Right cardiac atrium (tissue), 5 donors: ENCODE data around the gene VPS41. TPM values are rescaled to one million over a fixed set of nuclear protein-coding genes. Genes with fewer than 3 reads are reported as not detected.
A peak's percentile ranks its signal among the peaks of the same experiment; 100 is the strongest.

Experiments used
- ATAC-seq, 2 donors: fragments of 200-7000 bp; cut with Tn5 transposase; one replicate each; pipeline versions ENCODE4 v1.8.0 to v1.9.1; 2020; ENCODE audit warnings: moderate library complexity in 2 of 2, mild to moderate bottlenecking in 1 of 2
- DNase-seq, 3 donors: peaks; one replicate each; pipeline ENCODE4 v3.0.0-alpha.2; 2020
- H3K27ac ChIP-seq: one replicate; pipeline ENCODE4 v1.5.1; 2013; ENCODE audit warnings: mild to moderate bottlenecking, low read length, control low read depth, moderate library complexity
- H3K27me3 ChIP-seq: one replicate; pipeline ENCODE4 v1.6.1; 2013; ENCODE audit not compliant: control insufficient read depth, insufficient read depth
- H3K4me1 ChIP-seq: one replicate; pipeline ENCODE4 v1.6.1; 2013; ENCODE audit warnings: low read length; ENCODE audit not compliant: control insufficient read depth, insufficient read depth
- H3K4me3 ChIP-seq: one replicate; pipeline ENCODE4 v1.5.1; 2013; ENCODE audit warnings: low read length, control low read depth
- H3K9me3 ChIP-seq: one replicate; pipeline ENCODE4 v1.6.1; 2013; ENCODE audit warnings: low read length; ENCODE audit not compliant: control insufficient read depth
- WGBS: extraction: QIAGEN DNeasy Blood & Tissue Kit; methylation state at CpG from one replicate; pipeline ENCODE4 v1.1.7; 2013; 5-methylcytosine and 5-hydroxymethylcytosine counted together
- intact Hi-C, 4 donors: fragments of 100-400 bp; cut with DNase I; formaldehyde crosslinking; loops; one replicate each; pipeline versions ENCODE4 v1.11.0 to v1.14.0; 2022 to 2023
- polyA plus RNA-seq: library from polyadenylated mRNA; stranded (reverse); fragments of 200-250 nt; gene quantifications from one replicate; pipeline ENCODE4 v1.2.3, GENCODE V29; 2013
- total RNA-seq, 4 donors: library from RNA; stranded (reverse); fragmentation: NEBNext Ultra II Directional; extraction: Animal tissue kit (Norgen Biotek cat#: 25700); gene quantifications; one replicate each; pipeline ENCODE4 v1.2.1, GENCODE V29; 2021
- donor health status: healthy with polysubstance abuse.
- donor health status: DM: no; HTN: yes; CAD: no.
- donor health status: DM: no; HTN: no; CAD: no.
- donor health status: DM: no; HTN: yes; CAD: no; lungs with severe emphysema.
- donor health status: DM: yes; HTN: yes; CAD: no.

The VPS41 gene
- total and polyA plus RNA-seq, 5 donors, result 11.5 to 54.7 (median 45.5) TPM

GRCh38 chr7:38686888-38687287, 222.1 kb downstream of the VPS41 start:
- no peak overlapping the region for H3K4me3 ChIP-seq
- DNase-seq, result no peak
- WGBS, result 85% methylated on average over 7 of the region's 7 CpGs
- peaks cover 5% of the 10 kb centered on the region for H3K4me1 ChIP-seq
- no peak overlapping the region for H3K27ac ChIP-seq
- H3K9me3 ChIP-seq, result no peaks in the 10 kb centered on the region
- H3K27me3 ChIP-seq, result no peaks in the 10 kb centered on the region
- ATAC-seq, result no peak
- intact Hi-C loops, result no loop called here

GRCh38 chr7:38685851-38686250, 223.1 kb downstream of the VPS41 start:
- Histone ChIP-seq H3K27ac (no peak overlapping the region), H3K4me1 (peaks cover 5% of the 10 kb centered on the region), H3K9me3 (no peaks in the 10 kb centered on the region), H3K27me3 (no peaks in the 10 kb centered on the region), H3K4me3 (no peak overlapping the region)
- intact Hi-C loops, result no loop called here
- WGBS, result 94% methylated on average over 21 of the region's 21 CpGs
- DNase-seq, result peak in 1 of 3 donors; percentile 43
- ATAC-seq, result no peak

GRCh38 chr7:38682606-38683005, 226.4 kb downstream of the VPS41 start:
- H3K4me3 ChIP-seq, result no peak overlapping the region
- no peaks in the 10 kb centered on the region for H3K27me3 ChIP-seq
- peaks cover 5% of the 10 kb centered on the region for H3K4me1 ChIP-seq
- 65% methylated on average over 3 of the region's 3 CpGs for WGBS
- H3K9me3 ChIP-seq, result no peaks in the 10 kb centered on the region
- intact Hi-C loops, result no loop called here
- DNase-seq (no peak), ATAC-seq (no peak)
- no peak overlapping the region for H3K27ac ChIP-seq

GRCh38 chr7:38681882-38682281, 227.1 kb downstream of the VPS41 start:
- WGBS, result 38% methylated on average over 1 of the region's 1 CpG
- intact Hi-C loops, result no loop called here
- ATAC-seq, result no peak
- Histone ChIP-seq H3K27ac (no peak overlapping the region), H3K9me3 (no peaks in the 10 kb centered on the region), H3K27me3 (no peaks in the 10 kb centered on the region), H3K4me1 (peaks cover 5% of the 10 kb centered on the region), H3K4me3 (no peak overlapping the region)
- DNase-seq, result no peak

GRCh38 chr7:38679419-38679818, 229.6 kb downstream of the VPS41 start:
- Histone ChIP-seq H3K9me3 (no peaks in the 10 kb centered on the region), H3K27ac (no peak overlapping the region), H3K4me1 (peaks cover 5% of the 10 kb centered on the region), H3K4me3 (no peak overlapping the region), H3K27me3 (no peaks in the 10 kb centered on the region)
- WGBS, result 53% methylated on average over 3 of the region's 3 CpGs
- intact Hi-C loops, result no loop called here
- DNase-seq, result no peak
- ATAC-seq, result no peak

GRCh38 chr7:38678698-38679054, 230.3 kb downstream of the VPS41 start:
- intact Hi-C loops, result no loop called here
- ATAC-seq, result no peak
- peaks cover 5% of the 10 kb centered on the region for H3K4me1 ChIP-seq
- WGBS, result 88% methylated on average over 1 of the region's 1 CpG
- DNase-seq, result no peak
- no peaks in the 10 kb centered on the region for H3K9me3 ChIP-seq
- no peak overlapping the region for H3K27ac ChIP-seq
- no peaks in the 10 kb centered on the region for H3K27me3 ChIP-seq
- H3K4me3 ChIP-seq, result no peak overlapping the region

GRCh38 chr7:38677981-38678697, 230.9 kb downstream of the VPS41 start:
- peak in 1 of 2 donors; percentile 14 for ATAC-seq
- no peaks in the 10 kb centered on the region for H3K9me3 ChIP-seq
- no peak overlapping the region for H3K4me3 ChIP-seq
- intact Hi-C loops, result no loop called here
- WGBS, result 88% methylated on average over 5 of the region's 5 CpGs
- DNase-seq, result peak in 1 of 3 donors; percentile 25
- H3K4me1 ChIP-seq, result peaks cover 5% of the 10 kb centered on the region
- no peaks in the 10 kb centered on the region for H3K27me3 ChIP-seq
- H3K27ac ChIP-seq, result no peak overlapping the region

- no peaks in the 10 kb centered on the region for H3K4me1 ChIP-seq
- no peaks in the 10 kb centered on the region for H3K9me3 ChIP-seq
- DNase-seq (no peak), ATAC-seq (no peak)
- 50% methylated on average over 8 of the region's 8 CpGs for WGBS
- intact Hi-C loops, result no loop called here
- H3K27me3 ChIP-seq, result no peaks in the 10 kb centered on the region
- H3K4me3 ChIP-seq, result no peak overlapping the region
- no peak overlapping the region for H3K27ac ChIP-seq
Measured at GRCh38 chr7:38675494-38676106, 233.4 kb downstream of the VPS41 start.

- no peak overlapping the region for H3K27ac ChIP-seq
Measured at GRCh38 chr7:38674513-38674912, 234.5 kb downstream of the VPS41 start.

GRCh38 chr7:38673795-38674194, 235.2 kb downstream of the VPS41 start:
- Histone ChIP-seq H3K4me1 (no peaks in the 10 kb centered on the region), H3K4me3 (no peak overlapping the region), H3K27me3 (no peaks in the 10 kb centered on the region), H3K9me3 (no peaks in the 10 kb centered on the region), H3K27ac (no peak overlapping the region)
- WGBS, result 60% methylated on average over 3 of the region's 3 CpGs
- DNase-seq (no peak), ATAC-seq (peak; percentile 29 to 76)
- intact Hi-C loops, result no loop called here

More at GRCh38 chr7:38674513-38674912, 234.5 kb downstream of the VPS41 start:
- no peak for DNase-seq
- H3K27me3 ChIP-seq, result no peaks in the 10 kb centered on the region
- no peaks in the 10 kb centered on the region for H3K9me3 ChIP-seq
- intact Hi-C loops, result no loop called here
- H3K4me1 ChIP-seq, result no peaks in the 10 kb centered on the region
- H3K4me3 ChIP-seq, result no peak overlapping the region
- WGBS, result 61% methylated on average over 1 of the region's 1 CpG
- no peak for ATAC-seq
